ENCODE data around the gene BPIFA3.

Gene BPIFA3

DNA sequence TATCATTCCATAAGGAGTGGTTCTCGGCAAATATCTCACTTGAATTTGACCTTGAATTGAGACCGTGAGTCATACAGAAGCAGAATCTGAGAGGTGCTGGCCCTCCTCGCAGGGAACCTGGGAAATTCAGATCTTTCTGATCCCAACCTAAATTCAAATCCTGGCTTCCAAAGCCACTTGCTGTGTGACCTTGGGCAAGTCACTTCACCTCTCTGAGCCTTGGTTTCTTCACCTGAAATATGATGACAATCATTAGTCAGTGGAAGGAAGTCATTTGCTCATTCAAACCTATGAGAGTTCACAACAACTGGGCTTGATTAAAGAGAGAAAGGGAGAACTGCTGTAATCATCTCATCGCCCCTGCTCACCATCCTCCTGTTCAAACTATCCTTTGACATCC lies 7.2 kb downstream of the BPIFA3 start:
- DNase-seq = no peak

DNA sequence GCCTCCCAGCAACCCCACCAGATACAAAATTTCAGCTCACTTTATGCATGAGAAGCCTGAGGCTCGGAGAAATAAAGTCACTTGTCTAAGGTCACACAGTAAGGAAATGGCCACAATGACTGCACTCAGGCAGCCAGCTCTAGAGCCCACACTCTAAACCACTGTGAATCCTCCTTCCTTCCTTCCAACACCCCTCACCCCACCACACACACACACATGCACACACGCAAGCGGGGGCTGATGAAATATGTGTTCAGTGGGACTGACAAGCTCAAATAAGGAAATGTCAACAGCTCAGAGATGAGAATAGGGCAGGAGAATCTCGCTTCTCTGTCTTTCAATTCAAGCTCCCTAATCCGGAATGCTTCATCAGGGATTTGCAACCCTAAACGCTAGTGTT lies 12.7 kb downstream of the BPIFA3 start:
- DNase-seq = no peak

DNA sequence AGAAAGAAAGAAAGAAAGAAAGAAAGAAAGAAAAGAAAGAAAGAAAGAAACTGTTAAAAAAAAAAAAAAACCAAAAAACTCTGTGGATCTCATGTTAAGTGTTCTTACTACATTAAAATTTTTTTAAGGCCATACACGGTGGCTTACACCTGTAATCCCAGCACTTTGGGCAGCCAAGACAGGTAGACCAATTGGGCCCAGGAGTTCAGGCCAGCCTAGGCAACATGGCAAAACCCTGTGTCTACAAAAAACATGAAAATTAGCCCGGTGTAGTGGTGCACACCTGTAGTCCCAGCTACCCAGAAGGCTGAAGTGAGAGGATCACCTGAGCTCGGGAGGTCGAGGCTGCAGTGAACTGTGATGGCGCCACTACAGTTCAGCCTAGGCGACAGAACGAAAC lies 14.1 kb downstream of the BPIFA3 start:
- no peak for DNase-seq

DNA sequence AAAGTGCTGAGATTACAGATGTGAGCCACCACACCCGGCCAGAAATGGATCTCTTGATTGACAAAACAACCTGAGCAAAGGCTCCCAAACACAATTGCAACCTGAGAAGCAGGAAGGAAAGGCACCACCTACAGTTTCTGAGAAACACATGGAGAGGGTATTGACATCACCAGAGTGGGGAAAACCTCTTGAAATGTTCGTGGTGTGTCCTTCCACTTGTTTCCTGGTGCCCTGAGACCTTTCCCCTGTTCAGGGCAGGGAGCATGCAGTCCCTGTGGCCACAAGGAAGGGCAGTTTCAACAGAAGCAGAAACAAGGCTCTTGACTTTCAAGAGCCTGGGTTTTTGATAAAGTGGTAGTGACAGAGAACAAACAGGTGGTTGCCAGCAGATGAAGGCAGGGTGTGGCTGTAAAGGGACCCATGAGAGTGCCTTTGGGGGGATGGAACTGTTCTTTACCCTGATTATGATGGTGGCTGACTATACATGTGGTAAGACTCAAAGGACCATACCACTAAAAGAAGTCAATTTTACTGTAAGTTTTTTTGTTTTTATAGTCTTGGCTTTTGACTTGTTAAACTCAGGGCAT lies 15.4 kb downstream of the BPIFA3 start:
- DNase-seq = no peak

DNA sequence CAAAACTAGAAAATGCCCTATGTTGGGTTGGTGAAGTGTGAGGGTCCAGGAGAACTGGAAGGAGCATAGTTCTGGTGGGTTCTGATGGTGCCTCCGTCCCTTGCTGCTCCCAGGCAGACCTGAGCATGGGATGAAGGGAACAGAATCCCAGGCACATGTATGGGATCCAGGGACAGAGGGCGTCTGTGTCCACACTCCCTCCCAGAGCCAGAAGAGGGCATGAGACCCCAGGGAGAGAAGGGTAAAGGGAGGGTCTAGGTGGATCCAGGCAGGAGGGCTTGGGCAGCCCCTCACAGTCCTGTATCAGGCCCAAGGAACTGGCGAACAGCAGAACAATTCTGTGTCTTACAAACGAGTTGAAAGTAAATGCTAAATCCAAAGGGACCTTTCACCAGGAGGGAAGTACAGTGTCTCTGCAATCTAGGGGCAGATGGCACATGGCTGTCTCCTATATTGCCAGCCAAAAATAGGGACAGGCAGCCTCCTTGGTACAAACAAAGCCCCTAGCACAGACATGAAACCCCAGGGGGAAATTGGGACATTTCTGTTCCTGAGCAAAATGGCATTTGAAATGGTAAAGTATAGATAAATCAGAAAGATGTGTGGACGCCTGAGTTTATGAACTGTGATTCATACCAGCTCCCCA lies 16.1 kb downstream of the BPIFA3 start:
- no peak for DNase-seq

DNA sequence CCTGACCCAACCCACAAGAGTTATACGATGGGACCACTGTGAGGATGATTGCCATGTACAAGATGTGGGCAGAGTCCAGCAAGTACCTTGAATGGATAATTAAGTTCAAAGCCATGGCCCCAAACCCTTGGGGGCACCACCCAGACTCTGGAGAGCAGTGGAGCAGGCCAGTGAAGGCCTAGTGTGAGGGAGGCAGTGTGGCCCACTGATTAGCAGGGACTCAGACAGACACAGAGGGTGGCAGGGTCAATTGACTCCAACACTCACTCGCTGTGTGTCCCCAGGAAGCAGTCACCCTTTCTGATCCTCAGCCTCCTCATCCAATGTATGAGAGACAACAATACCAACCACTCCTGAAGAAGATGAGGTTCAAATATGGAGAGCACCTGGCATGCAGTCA lies 16.9 kb downstream of the BPIFA3 start:
- DNase-seq = no peak

DNA sequence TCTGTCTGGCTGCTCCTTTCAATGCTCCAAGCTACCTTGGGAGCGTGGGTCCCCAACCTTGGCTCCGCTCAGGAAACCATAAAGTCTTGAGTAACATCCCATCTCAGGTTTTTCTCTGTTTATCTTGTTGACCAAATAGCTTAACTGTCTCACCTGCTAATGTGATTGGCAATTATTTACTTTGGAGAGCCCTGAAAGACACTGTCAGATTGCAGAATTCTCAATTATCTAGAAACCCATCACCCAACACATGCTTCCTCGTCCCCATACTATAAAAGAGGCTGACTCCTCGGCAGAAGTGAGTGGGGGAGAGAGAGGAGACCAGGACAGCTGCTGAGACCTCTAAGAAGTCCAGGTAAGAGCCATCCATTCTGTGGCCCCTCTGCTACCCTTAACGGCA lies 18.5 kb downstream of the BPIFA3 start, which contains the start of gene BPIFA1:
Gene BPIFA1 (plus strand): TSS at position 301 of the 400 bp plus-strand sequence. CDS start 1,716 bp downstream, outside the sequence.
- no peak for DNase-seq

DNA sequence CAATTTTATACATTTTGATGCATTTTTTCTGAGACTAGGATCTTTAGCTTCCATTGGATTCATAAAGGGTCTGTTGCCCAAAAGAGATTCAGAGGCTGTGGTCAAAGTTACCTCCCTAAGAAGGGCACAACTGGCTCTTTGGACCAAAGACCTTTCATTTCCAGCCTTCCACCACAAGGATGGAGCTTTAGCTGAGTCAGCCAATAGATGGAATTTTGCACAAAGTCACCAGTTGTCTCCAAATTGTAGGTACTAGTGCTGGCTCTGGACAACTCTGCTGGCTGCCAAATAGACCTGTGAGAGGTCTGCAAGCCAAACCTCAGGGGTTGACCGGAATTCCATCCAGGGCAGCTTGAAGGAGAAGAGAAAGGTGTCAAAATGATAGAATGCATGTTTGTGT lies 19.2 kb downstream of the BPIFA3 start:
- DNase-seq = no peak

DNA sequence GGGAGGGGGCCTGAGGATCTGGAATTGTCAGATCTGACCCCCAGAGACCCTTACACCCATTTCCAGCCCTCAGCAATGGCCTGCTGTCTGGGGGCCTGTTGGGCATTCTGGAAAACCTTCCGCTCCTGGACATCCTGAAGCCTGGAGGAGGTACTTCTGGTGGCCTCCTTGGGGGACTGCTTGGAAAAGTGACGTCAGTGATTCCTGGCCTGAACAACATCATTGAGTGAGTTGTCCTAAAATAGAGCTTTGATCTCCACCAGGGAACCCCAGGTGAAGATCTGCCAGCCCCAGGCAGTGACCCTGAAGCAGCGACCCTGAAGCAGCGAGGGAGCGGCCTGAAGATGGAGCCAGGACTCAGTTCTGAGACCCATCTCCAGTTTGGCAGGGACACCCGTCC lies 20.8 kb downstream of the BPIFA3 start:
- DNase-seq = no peak

DNA sequence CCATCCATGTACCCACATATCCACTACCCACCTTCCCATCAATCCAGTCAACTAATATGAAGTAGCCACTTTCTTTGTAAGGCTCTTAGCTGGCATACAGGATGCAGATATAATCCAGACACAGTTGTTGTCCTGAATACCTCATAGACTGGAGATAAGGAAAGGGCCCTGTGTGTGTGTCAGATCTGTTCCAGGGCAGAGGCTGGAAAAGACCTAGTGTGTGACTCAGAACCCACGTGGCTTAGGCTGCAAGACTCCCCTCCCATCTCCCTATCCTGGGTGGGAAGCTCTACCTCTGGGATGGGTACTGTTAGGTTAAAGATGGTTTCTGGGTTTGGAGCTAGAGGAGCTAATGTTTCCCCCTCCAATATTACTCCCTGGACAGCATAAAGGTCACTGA lies 22.3 kb downstream of the BPIFA3 start:
- DNase-seq = no peak

DNA sequence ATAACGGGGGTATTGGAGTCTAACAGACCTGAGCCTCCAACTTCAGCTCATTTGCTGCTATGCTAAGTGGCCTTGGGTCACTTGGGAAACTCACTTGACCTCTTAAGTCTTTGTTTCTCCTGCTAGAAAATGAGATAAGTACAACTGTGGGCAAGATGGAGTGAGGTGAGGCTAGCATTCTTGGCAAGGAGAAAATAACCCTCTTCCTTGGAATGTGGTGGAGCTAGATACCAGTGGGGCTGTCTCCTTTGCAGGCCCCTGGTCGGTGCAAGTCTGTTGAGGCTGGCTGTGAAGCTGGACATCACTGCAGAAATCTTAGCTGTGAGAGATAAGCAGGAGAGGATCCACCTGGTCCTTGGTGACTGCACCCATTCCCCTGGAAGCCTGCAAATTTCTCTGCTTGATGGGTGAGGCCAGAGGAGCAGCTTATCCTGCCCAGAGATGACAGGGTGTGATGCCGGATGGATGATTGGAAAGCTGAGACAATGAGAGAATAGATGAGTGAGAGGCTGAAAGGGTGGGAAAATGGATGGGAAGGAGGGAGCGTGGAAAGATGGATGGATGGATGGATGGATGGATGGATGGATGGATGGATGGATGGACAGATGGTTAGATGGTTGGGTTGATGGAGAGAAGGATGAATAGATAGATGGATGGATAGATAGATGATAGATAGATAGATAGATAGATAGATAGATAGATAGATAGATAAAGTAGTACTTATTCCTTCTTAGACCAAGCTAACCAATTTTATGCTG lies 23.0 kb downstream of the BPIFA3 start:
- DNase-seq = no peak

DNA sequence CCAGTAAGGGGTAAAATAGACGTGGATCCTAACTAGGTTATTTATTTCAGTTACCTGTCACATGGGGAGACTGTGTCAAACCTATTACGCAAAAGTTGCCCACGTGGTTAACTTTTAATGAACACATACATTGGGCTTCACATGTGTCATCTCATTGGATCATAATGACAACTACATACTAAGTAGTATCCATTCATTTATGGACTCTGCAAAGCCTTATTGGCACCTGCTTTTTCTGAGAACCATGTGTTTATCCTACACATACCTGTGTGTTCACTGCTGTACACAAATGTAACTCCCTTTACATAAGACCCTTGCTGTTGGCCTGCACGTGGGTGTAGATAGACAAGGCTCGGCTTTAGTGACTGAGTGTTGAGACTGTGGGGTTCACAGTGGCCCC lies 23.8 kb downstream of the BPIFA3 start:
- DNase-seq = no peak

DNA sequence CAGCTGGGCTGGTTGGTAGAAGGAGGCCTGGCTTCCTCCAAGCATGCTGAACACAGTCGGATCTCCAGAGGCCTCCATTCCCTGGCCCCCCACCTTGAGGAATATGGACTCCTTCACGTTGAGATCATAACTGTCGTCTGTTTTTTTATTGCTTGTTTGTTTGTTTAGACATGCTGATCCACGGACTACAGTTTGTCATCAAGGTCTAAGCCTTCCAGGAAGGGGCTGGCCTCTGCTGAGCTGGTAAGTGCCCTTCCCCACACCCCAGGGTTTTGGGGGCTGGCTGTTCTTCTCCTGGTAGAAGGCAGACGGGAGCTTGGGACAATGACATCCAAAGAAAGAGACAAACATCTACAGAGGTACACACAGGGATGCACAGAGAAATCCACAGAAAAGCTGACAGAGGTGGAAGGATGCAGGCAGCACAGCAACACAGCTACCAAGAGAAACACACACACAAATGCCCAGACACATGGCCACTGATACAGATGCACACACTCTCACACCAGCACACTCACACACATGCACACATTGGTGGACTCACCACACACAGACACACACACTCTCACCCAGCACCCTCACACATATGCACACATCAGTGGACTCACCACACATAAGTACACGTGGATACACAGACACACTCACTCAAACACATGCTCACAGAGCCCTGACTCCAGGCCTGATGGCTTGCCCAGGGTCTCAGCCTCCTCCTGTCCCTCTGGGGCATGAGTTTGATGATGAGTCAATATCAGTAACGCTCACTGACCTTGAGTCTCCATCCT lies 25.4 kb downstream of the BPIFA3 start:
- no peak for DNase-seq

DNA sequence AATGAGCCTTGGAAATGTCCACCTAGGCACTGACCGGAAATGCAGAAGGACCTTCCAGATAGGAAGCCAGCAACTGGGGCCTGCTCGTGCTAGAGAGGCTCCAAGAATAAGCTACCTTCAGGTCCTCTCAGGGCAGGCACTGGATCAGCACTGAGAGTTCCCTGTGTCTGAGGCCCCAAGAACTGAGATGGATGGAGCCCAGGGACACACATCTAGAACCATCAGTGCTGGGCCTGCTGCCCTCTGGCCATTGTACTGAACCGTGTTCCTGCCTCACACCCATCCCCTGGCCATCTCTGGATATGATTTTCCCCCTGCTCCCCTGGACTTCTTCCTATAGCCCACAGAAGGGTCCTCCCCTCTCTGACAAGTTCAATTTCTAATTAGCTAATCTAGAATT lies 28.9 kb downstream of the BPIFA3 start:
- DNase-seq = no peak

DNA sequence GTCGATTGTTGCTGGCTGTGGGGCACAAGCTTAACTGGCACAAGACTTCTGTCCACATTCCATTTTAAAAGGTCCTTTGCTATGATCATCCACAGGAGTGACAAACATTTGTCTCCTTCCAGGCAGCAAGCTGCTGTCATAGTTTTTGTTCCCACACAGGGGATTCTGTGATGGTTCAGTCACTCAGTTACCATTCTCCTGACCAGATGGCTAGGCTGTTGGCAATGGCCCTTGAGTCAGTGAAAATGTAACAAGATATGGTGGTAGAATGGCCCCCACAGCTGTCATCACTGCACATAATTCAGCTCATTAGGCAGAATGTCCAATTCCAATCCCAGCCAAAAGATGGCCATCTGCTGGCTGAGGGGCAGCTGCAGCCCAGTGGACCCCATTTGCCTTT lies 32.3 kb downstream of the BPIFA3 start:
- DNase-seq = no peak

DNA sequence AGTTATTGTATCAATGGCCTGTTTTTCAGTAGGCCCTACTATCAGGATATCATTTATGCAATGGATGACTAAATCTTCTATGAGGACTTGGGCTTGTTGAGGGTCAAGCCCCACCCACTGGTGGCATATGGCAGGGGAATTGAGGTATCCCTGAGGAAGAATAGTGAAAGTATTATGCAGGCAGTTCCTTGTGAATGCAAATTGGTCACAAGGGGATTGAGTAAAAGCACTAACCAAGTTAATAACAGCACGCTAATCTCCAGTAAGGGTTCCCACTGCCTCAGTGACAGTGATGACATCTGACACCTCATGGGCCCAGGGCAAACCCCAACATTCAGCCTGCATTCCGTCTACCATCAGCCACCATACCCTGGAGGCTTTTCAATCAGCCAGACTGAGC lies 33.5 kb downstream of the BPIFA3 start:
- no peak for DNase-seq

DNA sequence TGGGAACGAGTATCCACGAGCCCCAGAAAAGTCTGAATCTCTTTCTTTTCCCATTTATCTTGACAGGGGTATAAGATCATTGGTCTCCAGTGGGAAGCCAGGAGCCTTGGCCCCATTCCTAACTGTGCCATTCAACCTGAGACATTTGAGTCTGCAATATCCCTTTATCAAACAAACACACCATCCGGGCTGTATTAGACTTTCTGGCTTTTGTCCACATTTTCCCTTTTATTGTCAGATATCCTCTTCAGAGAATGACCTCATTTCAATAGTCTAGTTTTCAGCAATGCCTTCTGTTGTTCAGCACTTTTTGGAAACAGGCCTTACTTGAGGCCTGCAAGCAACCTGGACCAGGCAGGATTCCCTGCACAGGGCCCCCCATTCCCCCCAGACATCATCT lies 34.3 kb downstream of the BPIFA3 start:
- DNase-seq = no peak

DNA sequence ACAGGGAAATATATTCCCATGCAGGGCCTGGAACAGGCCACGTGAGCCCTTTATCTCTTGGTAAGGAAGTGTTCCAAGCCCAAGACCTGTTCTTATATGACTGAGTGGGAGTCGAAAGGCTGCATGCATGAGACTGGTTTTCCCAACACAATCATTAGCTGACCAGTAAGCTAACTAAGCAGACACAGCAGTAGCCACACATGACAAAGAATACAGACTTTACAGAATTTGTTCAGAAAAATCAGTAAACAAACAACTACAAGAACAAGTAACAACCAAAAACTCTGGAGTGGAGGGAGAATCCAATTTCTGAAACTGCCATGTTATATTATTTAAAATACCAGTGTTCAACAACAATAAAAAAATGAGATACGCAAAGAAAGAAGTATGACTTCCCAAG lies 35.3 kb downstream of the BPIFA3 start:
- DNase-seq = no peak

DNA sequence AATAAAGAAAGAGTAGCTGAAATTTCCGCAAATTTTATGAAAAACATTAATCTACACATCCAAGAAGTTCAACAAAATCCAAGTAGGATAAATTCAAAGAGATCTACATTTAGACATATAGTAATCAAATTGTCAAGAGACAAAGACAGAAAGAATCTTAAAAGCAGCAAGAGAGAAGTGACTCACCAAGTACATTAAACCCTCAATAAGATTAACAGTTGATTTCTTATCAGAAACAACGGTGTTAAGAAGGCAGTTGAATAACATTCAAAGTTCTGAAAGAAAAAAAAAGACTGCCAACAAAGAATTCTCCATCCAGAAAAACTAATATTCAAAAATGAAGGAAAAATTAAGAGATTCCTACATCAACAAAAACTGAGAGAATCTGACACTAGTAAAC lies 37.9 kb downstream of the BPIFA3 start:
- DNase-seq = no peak

DNA sequence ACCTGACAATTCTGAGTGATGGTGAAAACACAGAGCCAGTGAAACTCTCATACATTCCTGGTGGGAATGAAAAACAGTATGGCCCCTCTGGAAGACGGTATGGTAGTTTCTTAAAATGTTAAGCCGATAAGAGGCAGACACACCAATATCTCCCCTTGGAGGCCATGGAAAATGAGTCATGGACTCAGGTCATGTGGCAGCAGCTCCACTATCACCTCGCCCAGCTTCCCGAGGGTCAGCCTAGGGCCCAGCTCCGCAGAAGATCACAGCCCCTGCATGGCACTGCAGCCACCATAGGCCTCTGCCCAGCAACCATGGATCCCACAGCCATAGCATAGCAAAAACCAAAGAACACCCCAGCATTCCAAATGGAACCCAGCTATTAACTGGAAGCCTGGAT lies 40.1 kb downstream of the BPIFA3 start:
- no peak for DNase-seq

DNA sequence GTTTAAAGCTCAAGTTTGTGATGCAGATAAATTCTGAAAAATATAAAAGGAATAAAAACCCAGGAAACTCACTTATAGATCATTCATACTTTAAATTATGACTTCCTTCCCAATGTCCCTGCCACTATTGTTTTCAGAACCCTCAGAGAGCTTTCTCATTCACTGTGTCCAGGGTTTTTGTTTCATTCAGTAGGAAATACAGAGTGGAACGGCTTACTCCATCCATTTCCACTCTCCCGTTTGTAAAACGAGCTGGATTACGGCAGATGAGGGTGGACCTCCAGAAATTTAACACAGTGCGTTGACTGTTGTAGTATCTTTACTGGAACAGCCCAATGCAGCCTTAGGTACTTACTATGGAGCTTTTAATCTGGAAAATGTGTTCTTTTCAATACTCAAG lies 42.2 kb downstream of the BPIFA3 start:
- DNase-seq = no peak

DNA sequence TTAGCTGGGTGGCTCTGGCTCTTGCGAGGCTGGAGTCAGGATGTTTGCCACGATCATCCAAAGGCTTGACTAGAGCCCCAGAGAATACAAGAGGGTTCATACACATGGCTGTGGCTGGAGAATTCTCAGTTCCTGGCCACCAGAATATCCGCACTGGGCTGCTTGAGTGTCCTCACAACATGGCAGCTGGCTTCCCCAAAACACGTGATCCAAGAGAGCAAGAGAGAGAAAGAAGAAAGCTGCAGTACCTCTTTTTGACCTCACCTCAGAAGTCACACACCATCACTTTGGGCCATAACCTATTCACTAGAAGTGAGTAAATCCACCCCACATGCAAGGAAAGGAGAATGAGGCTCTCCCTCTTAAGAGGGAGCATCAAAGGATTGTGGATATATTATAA lies 44.3 kb downstream of the BPIFA3 start:
- DNase-seq = no peak

DNA sequence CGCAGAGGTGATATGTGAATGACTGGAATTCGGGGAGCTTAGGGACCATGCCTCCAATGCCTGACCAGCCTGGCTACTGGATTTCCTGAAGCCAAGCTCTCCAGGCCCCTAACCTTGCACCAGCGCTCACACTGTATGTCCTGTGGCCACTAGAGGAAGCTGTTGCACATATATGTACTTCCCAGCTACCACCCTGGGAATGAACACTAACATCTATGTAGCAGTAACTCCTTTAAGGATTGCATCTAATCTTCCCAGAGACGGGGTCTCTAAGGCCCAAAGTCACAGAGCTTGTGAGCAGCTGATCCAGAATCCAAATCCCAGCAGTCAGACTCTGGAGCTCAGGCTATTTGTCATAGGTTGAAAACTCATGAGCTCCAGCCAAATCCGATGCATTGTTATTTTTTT lies 45.5 kb downstream of the BPIFA3 start:
- DNase-seq = peak; percentile 28

All from fibroblast of skin of abdomen (primary cell).